CD4-positive, alpha-beta T cell (primary cell): Measurements from ENCODE around the gene PKNOX2. TPM values are rescaled to one million over a fixed set of nuclear protein-coding genes. Genes with fewer than 3 reads are reported as not detected.

Experiments used
- ATAC-seq: fragments of 200-7000 bp; cut with Tn5 transposase; one replicate; pipeline ENCODE4 v1.10.0; 2022; ENCODE audit warnings: mild to moderate bottlenecking; ENCODE audit not compliant: poor library complexity
- CTCF ChIA-PET: fragments of 350-600 bp; sonication (Branson Sonifier 250); formaldehyde crosslinking; loops from one replicate; lab custom pipeline; 2021; ENCODE audit warnings: antibody characterized with exemption, inconsistent platforms; lab: Charles Lee
- POLR2A ChIA-PET: fragments of 350-600 bp; sonication (Branson Sonifier 250); formaldehyde crosslinking; loops from one replicate; lab custom pipeline; 2021; ENCODE audit warnings: antibody characterized with exemption, inconsistent platforms; lab: Charles Lee
- DNase-seq, 14 experiments: peaks; one replicate each; pipeline ENCODE4 v3.0.0-alpha.2; 2013 to 2020; ENCODE audit warnings: mixed read lengths in 2 of 14
- H3K27ac ChIP-seq, 2 donors: one replicate each; pipeline versions ENCODE4 v1.5.1 to v1.7.0; 2013; ENCODE audit warnings: low read length in 2 of 2, low read depth in 1 of 2, mild to moderate bottlenecking in 1 of 2
- H3K27me3 ChIP-seq, 2 experiments: 1 replicate in 1 of 2; 2 replicates in 1 of 2; pipeline versions ENCODE4 v1.6.1 to v1.7.0; 2013; ENCODE audit warnings: low read length in 2 of 2, control low read depth in 1 of 2, mild to moderate bottlenecking in 1 of 2, moderate library complexity in 1 of 2; ENCODE audit not compliant: insufficient read depth in 2 of 2, control insufficient read depth in 1 of 2
- H3K36me3 ChIP-seq: one replicate; pipeline ENCODE4 v1.6.1; 2013; ENCODE audit warnings: low read length, control low read depth; ENCODE audit not compliant: insufficient read depth
- H3K4me1 ChIP-seq: one replicate; pipeline ENCODE4 v1.6.1; 2013; ENCODE audit warnings: low read length, control low read depth; ENCODE audit not compliant: insufficient read depth
- H3K4me3 ChIP-seq: one replicate; pipeline ENCODE4 v1.5.1; 2013; ENCODE audit warnings: mild to moderate bottlenecking, low read length, moderate library complexity
- H3K9me3 ChIP-seq, 2 experiments: 1 replicate in 1 of 2; 2 replicates in 1 of 2; pipeline versions ENCODE4 v1.6.1 to v1.7.0; 2013; ENCODE audit warnings: low read length in 2 of 2, mild to moderate bottlenecking in 2 of 2, control low read depth in 1 of 2, moderate library complexity in 1 of 2; ENCODE audit not compliant: control insufficient read depth in 1 of 2, insufficient read depth in 1 of 2
- H3K27ac Mint-ChIP-seq: one replicate; pipeline ENCODE4 v1.8.0; 2020; ENCODE audit warnings: mixed read lengths
- H3K27me3 Mint-ChIP-seq: one replicate; pipeline ENCODE4 v1.8.0; 2021; ENCODE audit warnings: mixed read lengths
- H3K36me3 Mint-ChIP-seq: one replicate; pipeline ENCODE4 v1.8.0; 2021; ENCODE audit warnings: low read depth, mixed read lengths
- H3K4me1 Mint-ChIP-seq: one replicate; pipeline ENCODE4 v1.8.0; 2021; ENCODE audit warnings: low read depth, mixed read lengths
- H3K4me3 Mint-ChIP-seq: one replicate; pipeline ENCODE4 v1.8.0; 2020; ENCODE audit warnings: mild to moderate bottlenecking, mixed read lengths
- H3K9me3 Mint-ChIP-seq: one replicate; pipeline ENCODE4 v1.8.0; 2020; ENCODE audit warnings: mixed read lengths
- intact Hi-C, 2 experiments: fragments of 100-400 bp; cut with DNase I in 1 of 2; cut with micrococcal nuclease in 1 of 2; formaldehyde crosslinking; loops; one replicate each; pipeline versions ENCODE4 v1.15.1 to v1.9.0; 2023 to 2025; cut with DNase I, micrococcal nuclease
- total RNA-seq, 174 experiments: library from RNA in 2 of 174; stranded (reverse) in 2 of 174; gene quantifications; one replicate each; pipeline ENCODE4 v1.2.3 and lab custom pipeline; 2021 to 2026
- TF ChIP-seq, protein P1 (sequence below): fragments of 200-600 bp; IDR thresholded peaks from one replicate; pipeline ENCODE4 v1.8.0; 2022; ENCODE audit warnings: antibody characterized with exemption, mild to moderate bottlenecking

Gene PKNOX2
- total RNA-seq, 2 experiments from 2014 or later = not detected

- ChIA-PET CTCF (interaction anchor here (0.6 to 1.1 kb wide), 6 partner anchors 8 to 384 kb away, joined by 3 to 5 read pairs (median 3); no protein-coding TSS in a partner anchor), POLR2A (no interaction called here)
- H3K36me3 ChIP-seq = no peaks in the 10 kb centered on the region
- Mint-ChIP-seq H3K27ac (no peak overlapping the region), H3K36me3 (no peaks in the 10 kb centered on the region), H3K4me1 (no peaks in the 10 kb centered on the region), H3K27me3 (peaks cover 23% of the 10 kb centered on the region), H3K9me3 (no peaks in the 10 kb centered on the region), H3K4me3 (no peak overlapping the region)
- ATAC-seq (no peak), DNase-seq (no peak)
- H3K9me3 ChIP-seq = no peaks in the 10 kb centered on the region
- TF ChIP-seq, protein P1, sequence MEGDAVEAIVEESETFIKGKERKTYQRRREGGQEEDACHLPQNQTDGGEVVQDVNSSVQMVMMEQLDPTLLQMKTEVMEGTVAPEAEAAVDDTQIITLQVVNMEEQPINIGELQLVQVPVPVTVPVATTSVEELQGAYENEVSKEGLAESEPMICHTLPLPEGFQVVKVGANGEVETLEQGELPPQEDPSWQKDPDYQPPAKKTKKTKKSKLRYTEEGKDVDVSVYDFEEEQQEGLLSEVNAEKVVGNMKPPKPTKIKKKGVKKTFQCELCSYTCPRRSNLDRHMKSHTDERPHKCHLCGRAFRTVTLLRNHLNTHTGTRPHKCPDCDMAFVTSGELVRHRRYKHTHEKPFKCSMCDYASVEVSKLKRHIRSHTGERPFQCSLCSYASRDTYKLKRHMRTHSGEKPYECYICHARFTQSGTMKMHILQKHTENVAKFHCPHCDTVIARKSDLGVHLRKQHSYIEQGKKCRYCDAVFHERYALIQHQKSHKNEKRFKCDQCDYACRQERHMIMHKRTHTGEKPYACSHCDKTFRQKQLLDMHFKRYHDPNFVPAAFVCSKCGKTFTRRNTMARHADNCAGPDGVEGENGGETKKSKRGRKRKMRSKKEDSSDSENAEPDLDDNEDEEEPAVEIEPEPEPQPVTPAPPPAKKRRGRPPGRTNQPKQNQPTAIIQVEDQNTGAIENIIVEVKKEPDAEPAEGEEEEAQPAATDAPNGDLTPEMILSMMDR = no peak
- no peak overlapping the region for H3K4me3 ChIP-seq
- H3K27me3 ChIP-seq = no peaks in the 10 kb centered on the region
- intact Hi-C loops = loop anchor here in 1 of 2 experiments (5.0 kb wide), 1 partner anchor 254 kb away; no protein-coding TSS in a partner anchor
- no peak overlapping the region for H3K27ac ChIP-seq
- peaks cover 3% of the 10 kb centered on the region for H3K4me1 ChIP-seq
Observed at GRCh38 chr11:125346179-125346530, 181.6 kb downstream of the PKNOX2 start.

GRCh38 chr11:125346565-125347260, 182.2 kb downstream of the PKNOX2 start:
- peaks cover 23% of the 10 kb centered on the region for H3K27me3 Mint-ChIP-seq
- H3K4me3 ChIP-seq = no peak overlapping the region
- TF ChIP-seq, protein P1 = no peak
- no peaks in the 10 kb centered on the region for H3K9me3 Mint-ChIP-seq
- no peak overlapping the region for H3K27ac ChIP-seq
- H3K4me3 Mint-ChIP-seq = no peak overlapping the region
- no peaks in the 10 kb centered on the region for H3K36me3 Mint-ChIP-seq
- no peaks in the 10 kb centered on the region for H3K27me3 ChIP-seq
- DNase-seq (no peak), ATAC-seq (no peak)
- H3K4me1 Mint-ChIP-seq = no peaks in the 10 kb centered on the region
- H3K36me3 ChIP-seq = no peaks in the 10 kb centered on the region
- ChIA-PET CTCF (interaction anchor here (1.0 kb wide), 1 partner anchor 385 kb away, joined by 3 read pairs; no protein-coding TSS in a partner anchor), POLR2A (no interaction called here)
- peaks cover 3% of the 10 kb centered on the region for H3K4me1 ChIP-seq
- H3K9me3 ChIP-seq = no peaks in the 10 kb centered on the region
- H3K27ac Mint-ChIP-seq = no peak overlapping the region
- intact Hi-C loops = loop anchor here in 1 of 2 experiments (5.0 kb wide), 1 partner anchor 254 kb away; no protein-coding TSS in a partner anchor

GRCh38 chr11:125347261-125347585, 182.7 kb downstream of the PKNOX2 start:
- no peak overlapping the region for H3K4me3 ChIP-seq
- intact Hi-C loops = loop anchor here in 1 of 2 experiments (5.0 kb wide), 1 partner anchor 255 kb away; no protein-coding TSS in a partner anchor
- H3K4me1 ChIP-seq = peaks cover 3% of the 10 kb centered on the region
- no peaks in the 10 kb centered on the region for H3K36me3 ChIP-seq
- Mint-ChIP-seq H3K9me3 (no peaks in the 10 kb centered on the region), H3K4me1 (no peaks in the 10 kb centered on the region), H3K27ac (no peak overlapping the region), H3K4me3 (no peak overlapping the region), H3K36me3 (no peaks in the 10 kb centered on the region), H3K27me3 (peaks cover 28% of the 10 kb centered on the region)
- H3K27ac ChIP-seq = no peak overlapping the region
- no peaks in the 10 kb centered on the region for H3K27me3 ChIP-seq
- TF ChIP-seq, protein P1 = no peak
- DNase-seq (no peak), ATAC-seq (no peak)
- ChIA-PET POLR2A (no interaction called here), CTCF (no interaction called here)
- no peaks in the 10 kb centered on the region for H3K9me3 ChIP-seq
